GM18508 (cell line): ENCODE results near the gene CTTNBP2NL.

Source experiments
- ATAC-seq: cut with Tn5 transposase; IDR thresholded peaks from one replicate; pipeline ENCODE4 v1.9.1; 2021; ENCODE audit warnings: moderate number of reproducible peaks; ENCODE audit not compliant: insufficient read depth, unreplicated experiment

CTTNBP2NL gene

DNA sequence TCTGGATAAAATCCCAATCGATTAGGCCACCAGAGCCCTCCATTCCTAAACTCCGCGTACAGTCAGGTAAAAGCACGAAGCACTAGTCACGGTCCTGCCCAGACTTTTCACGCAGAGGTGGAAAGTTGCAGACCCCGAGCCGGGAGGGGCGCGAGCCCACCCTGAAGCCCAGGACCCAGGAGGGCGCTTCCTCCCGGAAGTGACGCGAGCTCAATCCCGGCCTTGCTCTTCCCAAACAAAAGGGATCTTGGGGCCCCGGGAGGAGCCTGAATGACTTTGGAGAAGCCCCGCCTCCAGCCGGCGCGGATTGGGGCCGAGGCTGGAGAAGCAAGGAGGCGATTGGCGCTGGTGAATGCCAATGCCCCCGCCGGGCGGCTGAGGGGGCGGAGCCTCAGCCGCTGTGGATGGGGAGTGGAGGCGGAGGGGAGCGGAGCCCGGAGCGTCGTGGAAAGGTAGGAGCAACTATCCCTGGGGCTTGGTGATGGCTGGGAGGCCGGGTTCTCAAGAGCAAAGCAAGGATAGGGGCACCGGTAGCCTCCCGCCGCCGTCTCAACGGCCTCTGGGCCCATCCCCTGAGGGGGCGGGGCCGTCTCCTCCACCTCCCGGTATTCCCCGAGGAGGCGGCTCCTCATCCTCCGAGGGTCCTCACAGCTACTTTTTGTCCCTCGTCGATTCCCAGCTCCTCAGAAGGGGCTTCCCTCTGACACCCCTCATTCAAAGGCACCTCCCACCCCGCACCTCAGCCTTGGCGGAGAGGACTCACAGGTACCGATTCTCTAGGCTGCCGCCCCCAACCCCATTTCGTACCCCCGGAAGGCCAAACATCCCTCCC is at the start of gene CTTNBP2NL:
CTTNBP2NL (plus strand) TSS at position 394 of the 832 bp plus-strand sequence. CDS start 19,952 bp downstream, outside the sequence.
- peak; percentile 43 for ATAC-seq

- no peak for ATAC-seq
Measured at GRCh38 chr1:112346801-112347350, 49.1 kb upstream of the CTTNBP2NL start.

DNA sequence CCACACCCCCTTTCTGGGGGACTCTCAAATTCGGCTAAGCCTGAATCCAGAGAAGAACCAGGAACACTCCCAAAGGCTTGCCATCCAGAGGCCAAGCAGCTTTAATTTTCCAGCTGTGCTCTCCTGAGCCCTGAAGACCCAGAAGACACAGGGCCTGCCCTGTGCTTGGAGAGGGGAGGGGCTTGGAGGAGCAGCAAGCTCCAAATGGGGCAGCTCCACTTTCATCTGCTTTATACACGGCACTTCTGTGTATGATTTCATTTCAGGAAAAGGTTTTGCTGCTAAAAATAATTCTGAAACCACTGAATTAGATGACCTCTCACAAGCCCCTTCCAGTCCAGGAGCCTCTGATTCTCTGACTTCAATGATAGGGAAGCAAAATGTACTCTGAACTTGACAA is 39.2 kb upstream of the CTTNBP2NL start:
- ATAC-seq, result no peak

- ATAC-seq, result no peak
Measured at GRCh38 chr1:112357467-112357866, 38.5 kb upstream of the CTTNBP2NL start.

GRCh38 chr1:112358061-112358770 is 37.8 kb upstream of the CTTNBP2NL start:
- ATAC-seq, result no peak

- no peak for ATAC-seq
Measured at GRCh38 chr1:112358798-112359408, 37.1 kb upstream of the CTTNBP2NL start.

GRCh38 chr1:112359961-112360767 is 35.9 kb upstream of the CTTNBP2NL start:
- no peak for ATAC-seq

DNA sequence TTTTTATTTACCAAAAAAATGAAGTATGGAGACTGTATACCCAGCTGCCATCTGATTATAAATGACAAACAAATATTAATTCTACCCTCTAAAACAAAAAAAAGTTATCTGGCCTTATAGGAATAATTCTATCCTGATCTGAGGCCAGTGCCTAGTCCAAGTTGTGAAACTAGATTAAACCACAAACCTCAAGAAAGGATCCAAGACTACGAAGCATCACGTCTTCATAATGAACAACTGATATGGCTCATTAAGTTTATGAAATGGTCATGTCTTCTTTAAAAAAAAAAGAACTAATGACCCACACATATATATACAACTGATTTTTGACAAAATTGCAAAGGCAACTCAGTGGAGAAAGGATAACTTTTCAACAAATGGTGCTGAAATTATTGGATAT is 32.4 kb upstream of the CTTNBP2NL start:
- ATAC-seq, result no peak

- ATAC-seq, result no peak
Measured at GRCh38 chr1:112368198-112368597, 27.8 kb upstream of the CTTNBP2NL start.

- no peak for ATAC-seq
Measured at GRCh38 chr1:112369392-112370285, 26.4 kb upstream of the CTTNBP2NL start.

DNA sequence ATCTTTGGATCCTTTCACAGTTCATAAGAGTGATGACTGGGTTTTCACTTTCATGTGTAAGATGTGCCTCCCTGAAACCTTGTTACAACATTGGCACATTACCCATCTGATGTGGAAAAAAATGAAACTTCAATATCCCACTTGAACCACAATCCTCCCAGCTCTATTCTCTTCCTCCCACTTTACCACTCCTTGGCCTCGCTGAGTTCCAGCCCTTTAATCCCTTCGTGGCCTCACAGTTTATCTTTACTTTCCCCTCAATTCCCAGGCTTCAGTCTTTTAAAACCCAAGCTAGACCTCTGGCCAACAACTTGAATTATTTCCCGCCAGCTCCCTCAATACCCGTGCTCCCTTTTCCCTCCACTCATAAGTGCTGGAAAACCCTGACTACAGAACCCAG is 25.0 kb upstream of the CTTNBP2NL start:
- ATAC-seq, result no peak

GRCh38 chr1:112371775-112372174 is 24.2 kb upstream of the CTTNBP2NL start:
- ATAC-seq, result no peak

GRCh38 chr1:112373806-112374205 is 22.2 kb upstream of the CTTNBP2NL start:
- no peak for ATAC-seq

DNA sequence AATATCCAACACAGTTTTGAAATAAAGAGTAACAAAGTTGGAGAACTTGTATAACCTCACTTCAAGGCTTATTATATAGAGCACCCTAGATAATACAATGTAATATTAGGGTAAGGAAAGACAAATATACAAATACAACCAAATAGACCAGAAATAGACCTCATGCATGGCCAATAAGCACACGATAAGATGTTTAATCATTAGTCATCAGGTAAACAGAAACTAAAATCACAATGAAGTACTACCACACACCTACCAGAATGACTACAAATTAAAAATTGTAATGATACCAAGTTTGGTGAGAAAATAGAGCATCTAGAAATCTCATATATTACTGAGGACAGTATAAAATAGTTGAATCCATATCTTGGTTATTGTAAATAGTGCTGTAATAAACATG is 20.3 kb upstream of the CTTNBP2NL start:
- no peak for ATAC-seq

- no peak for ATAC-seq
Measured at GRCh38 chr1:112380356-112380755, 15.7 kb upstream of the CTTNBP2NL start.

DNA sequence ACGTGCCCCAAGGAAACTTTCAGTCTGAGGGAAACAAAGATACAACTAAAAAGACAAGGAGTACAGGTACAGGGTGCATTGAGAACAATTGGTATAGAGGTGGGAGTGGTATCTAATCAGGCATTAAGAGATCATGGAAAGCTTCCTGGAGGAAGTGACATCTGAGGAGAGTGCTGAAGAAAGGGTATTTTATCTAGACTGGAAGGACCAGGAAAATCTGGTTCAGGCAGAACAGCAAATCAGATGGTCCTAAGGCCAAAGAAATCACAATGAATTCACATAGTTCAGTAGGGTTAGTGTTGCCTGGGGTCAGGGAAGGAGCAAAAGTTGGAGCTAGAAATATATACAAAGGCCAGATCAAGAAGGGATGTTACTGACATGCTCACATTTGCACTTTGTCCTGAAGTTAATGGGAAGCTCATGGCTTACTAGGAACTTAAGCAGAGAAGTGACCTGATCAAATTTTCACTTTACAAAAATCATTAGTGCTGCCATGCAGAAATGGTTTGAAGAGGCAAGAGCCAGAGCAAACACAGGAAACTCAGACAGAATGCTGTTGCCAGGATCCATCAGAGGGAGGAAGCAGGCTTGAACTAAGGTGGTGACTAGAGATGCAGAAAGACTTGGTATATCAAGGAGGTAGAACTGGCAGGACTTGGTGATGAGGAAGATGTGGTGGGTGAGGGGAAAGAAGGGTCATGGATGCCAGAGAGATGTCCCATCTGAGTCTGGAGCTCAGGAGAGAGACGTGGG is 14.5 kb upstream of the CTTNBP2NL start:
- no peak for ATAC-seq

DNA sequence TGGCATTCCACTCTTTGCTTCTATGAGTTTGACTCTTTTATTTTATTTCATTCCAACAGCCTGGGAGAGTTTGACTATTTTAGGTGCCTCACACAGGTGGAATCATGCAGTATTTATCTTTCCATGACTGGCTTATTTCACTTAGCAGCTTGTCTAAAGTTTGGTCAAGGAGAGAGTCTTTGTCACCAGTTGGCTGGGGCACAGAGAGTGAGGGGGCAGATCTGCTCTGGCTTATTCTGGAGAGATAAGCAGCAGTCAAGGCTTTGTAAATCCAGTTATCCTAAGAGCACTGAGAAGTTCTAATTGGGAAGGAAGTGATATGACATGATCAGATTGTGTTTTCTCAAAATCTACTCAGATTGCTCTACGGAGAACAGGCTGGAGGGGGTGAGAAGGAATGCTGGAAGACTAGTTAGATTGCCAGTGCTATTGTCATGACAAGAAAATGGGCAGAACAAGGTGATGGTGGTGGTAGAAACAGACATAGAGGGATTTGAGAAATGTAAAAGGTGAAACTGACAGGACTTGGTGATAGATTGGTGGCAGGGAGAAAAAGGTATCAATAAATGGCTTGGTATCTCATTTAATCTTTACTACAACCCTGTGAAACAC is 12.1 kb upstream of the CTTNBP2NL start:
- no peak for ATAC-seq
